MCF 10A (cell line): Measurements from ENCODE around the gene VIM. TPM values are rescaled to one million over a fixed set of nuclear protein-coding genes. Genes with fewer than 3 reads are reported as not detected.

Experiments
- BruUV-seq: library from RNA; stranded (reverse); fragments of 400-500 nt; replicated peaks from 2 replicates; lab custom pipeline; 2021; lab: Mats Ljungman, UMichigan
- CTCF ChIA-PET: fragments of 300-600 bp; sonication (Branson Sonifier 250); formaldehyde crosslinking; extraction: SDS; loops from one replicate; lab custom pipeline; 2021; ENCODE audit warnings: antibody characterized with exemption, inconsistent platforms; lab: Yijun Ruan, JAX
- POLR2A ChIA-PET: fragments of 300-600, 350-650 bp; sonication (Branson Sonifier 250); formaldehyde crosslinking; extraction: SDS; loops from one replicate; lab custom pipeline; 2020; ENCODE audit warnings: antibody characterized with exemption, inconsistent platforms; lab: Yijun Ruan, JAX
- DNase-seq: peaks from one replicate; pipeline ENCODE4 v3.0.0-alpha.2; 2018; ENCODE audit not compliant: unreplicated experiment
- H3K27ac Mint-ChIP-seq: one replicate; pipeline ENCODE4 v1.8.0; 2022; ENCODE audit warnings: mild to moderate bottlenecking, low read depth, mixed read lengths; ENCODE audit not compliant: unreplicated experiment
- H3K27me3 Mint-ChIP-seq: one replicate; pipeline ENCODE4 v1.8.0; 2022; ENCODE audit warnings: mixed read lengths; ENCODE audit not compliant: insufficient read depth, unreplicated experiment
- H3K36me3 Mint-ChIP-seq: one replicate; pipeline ENCODE4 v1.8.0; 2022; ENCODE audit warnings: mild to moderate bottlenecking, moderate library complexity, mixed read lengths; ENCODE audit not compliant: insufficient read depth, unreplicated experiment
- H3K4me1 Mint-ChIP-seq: one replicate; pipeline ENCODE4 v1.8.0; 2022; ENCODE audit warnings: mixed read lengths; ENCODE audit not compliant: insufficient read depth, unreplicated experiment
- H3K4me3 Mint-ChIP-seq: one replicate; pipeline ENCODE4 v1.8.0; 2022; ENCODE audit warnings: mild to moderate bottlenecking, moderate library complexity, mixed read lengths; ENCODE audit not compliant: unreplicated experiment
- H3K9me3 Mint-ChIP-seq: one replicate; pipeline ENCODE4 v1.8.0; 2022; ENCODE audit warnings: mixed read lengths; ENCODE audit not compliant: unreplicated experiment
- CTCF ChIP-seq: fragments of 200-600 bp; IDR thresholded peaks from one replicate; pipeline ENCODE4 v1.8.0; 2022; ENCODE audit warnings: antibody characterized with exemption, mild to moderate bottlenecking; ENCODE audit not compliant: unreplicated experiment
- intact Hi-C: fragments of 100-400 bp; cut with micrococcal nuclease; formaldehyde crosslinking; loops from 2 replicates; pipeline ENCODE4 v1.14.1; 2022
- total RNA-seq: library from RNA; stranded (reverse); gene quantifications from 2 replicates; pipeline ENCODE4 v1.2.3, GENCODE V29; 2022

Gene VIM
- total RNA-seq, 1 experiment from 2014 or later: 1,430 TPM

- Mint-ChIP-seq H3K36me3 (no peaks in the 10 kb centered on the region), H3K27ac (peak overlapping the region; percentile 95), H3K4me1 (peaks cover 28% of the 10 kb centered on the region), H3K27me3 (no peaks in the 10 kb centered on the region), H3K9me3 (no peaks in the 10 kb centered on the region), H3K4me3 (no peak overlapping the region)
- BruUV-seq: no TSS peak
- TF ChIP-seq CTCF: no peak
- POLR2A ChIA-PET: interaction anchor here (2.5 to 5.0 kb wide), 2 partner anchors 12 to 16 kb away, joined by 38 to 56 read pairs; partner anchors contain the start of genes TRDMT1 and VIM
- DNase-seq: no peak
- CTCF ChIA-PET: interaction anchor here (0.7 to 1.9 kb wide), 3 partner anchors 14 to 17 kb away, joined by 3 to 9 read pairs (median 3); partner anchors contain the start of gene TRDMT1
- intact Hi-C loops: loop anchor here (1.0 kb wide), 2 partner anchors 11 to 16 kb away; partner anchors contain the start of genes TRDMT1 and VIM
Measured at GRCh38 chr10:17216901-17217395, 11.1 kb upstream of the VIM start.

GRCh38 chr10:17217631-17218232, 10.3 kb upstream of the VIM start:
- H3K9me3 Mint-ChIP-seq: no peaks in the 10 kb centered on the region
- no peaks in the 10 kb centered on the region for H3K27me3 Mint-ChIP-seq
- DNase-seq: no peak
- POLR2A ChIA-PET: no interaction called here
- H3K4me3 Mint-ChIP-seq: no peak overlapping the region
- CTCF ChIA-PET: interaction anchor here (0.6 to 1.3 kb wide), 4 partner anchors 12 to 198 kb away, joined by 3 to 4 read pairs (median 4); partner anchors contain the start of gene TRDMT1
- H3K4me1 Mint-ChIP-seq: peaks cover 24% of the 10 kb centered on the region
- BruUV-seq: no TSS peak
- intact Hi-C loops: no loop called here
- no peak for TF ChIP-seq CTCF
- no peaks in the 10 kb centered on the region for H3K36me3 Mint-ChIP-seq
- H3K27ac Mint-ChIP-seq: peak overlapping the region; percentile 12

GRCh38 chr10:17219024-17219423, 9.0 kb upstream of the VIM start:
- H3K27me3 Mint-ChIP-seq: no peaks in the 10 kb centered on the region
- no peak for DNase-seq
- BruUV-seq: no TSS peak
- no peaks in the 10 kb centered on the region for H3K9me3 Mint-ChIP-seq
- intact Hi-C loops: no loop called here
- no peaks in the 10 kb centered on the region for H3K36me3 Mint-ChIP-seq
- ChIA-PET CTCF (interaction anchor here (0.6 to 1.3 kb wide), 3 partner anchors 11 to 211 kb away, joined by 3 to 4 read pairs (median 4); no protein-coding TSS in a partner anchor), POLR2A (interaction anchor here (1.0 to 1.7 kb wide), 4 partner anchors 9 to 20 kb away, joined by 3 to 7 read pairs (median 5); partner anchors contain the start of gene VIM)
- no peak overlapping the region for H3K4me3 Mint-ChIP-seq
- H3K27ac Mint-ChIP-seq: no peak overlapping the region
- TF ChIP-seq CTCF: no peak
- H3K4me1 Mint-ChIP-seq: peaks cover 22% of the 10 kb centered on the region

- Mint-ChIP-seq H3K9me3 (no peaks in the 10 kb centered on the region), H3K27me3 (no peaks in the 10 kb centered on the region), H3K36me3 (no peaks in the 10 kb centered on the region), H3K27ac (no peak overlapping the region), H3K4me3 (no peak overlapping the region), H3K4me1 (peaks cover 12% of the 10 kb centered on the region)
- CTCF ChIA-PET: interaction anchor here (0.6 to 1.8 kb wide), 3 partner anchors 10 to 776 kb away, joined by 3 to 9 read pairs (median 3); partner anchors contain the start of gene TRDMT1
- BruUV-seq: no TSS peak
- TF ChIP-seq CTCF: no peak
- POLR2A ChIA-PET: interaction anchor here (1.5 kb wide), 1 partner anchor 20 kb away, joined by 7 read pairs; the partner anchor contains the start of gene TRDMT1
- intact Hi-C loops: no loop called here
- no peak for DNase-seq
Measured at GRCh38 chr10:17220652-17221100, 7.4 kb upstream of the VIM start.
